Prostate gland (tissue), 2 donors: ENCODE data around the gene SLC45A3. TPM values are rescaled to one million over a fixed set of nuclear protein-coding genes. Genes with fewer than 3 reads are reported as not detected.
A peak's percentile ranks its signal among the peaks of the same experiment; 100 is the strongest.

Experiments used
- DNase-seq: peaks from one replicate; pipeline ENCODE4 v3.0.0-alpha.2; 2019; ENCODE audit warnings: low spot score
- H3K27ac ChIP-seq, 2 donors: fragments of 200-600 bp; sonication (generic); 2 replicates each; pipeline ENCODE4 v1.5.1; 2017 to 2019
- H3K27me3 ChIP-seq: fragments of 200-600 bp; sonication (generic); replicated peaks from 2 replicates; pipeline ENCODE4 v1.5.1; 2019; ENCODE audit not compliant: insufficient read depth
- H3K36me3 ChIP-seq, 2 donors: fragments of 200-600 bp; sonication (generic); 1 replicate in 1 of 2; 2 replicates in 1 of 2; pipeline versions ENCODE4 v1.5.1 to v1.8.1; 2017 to 2019
- H3K4me1 ChIP-seq: fragments of 200-600 bp; sonication (generic); replicated peaks from 2 replicates; pipeline ENCODE4 v1.5.1; 2019
- H3K4me3 ChIP-seq, 2 donors: fragments of 200-600 bp; sonication (generic); 2 replicates each; pipeline ENCODE4 v1.5.1; 2017 to 2019
- H3K9me3 ChIP-seq: fragments of 200-600 bp; sonication (generic); 2 replicates; pipeline ENCODE4 v1.5.1; 2017
- POLR2A ChIP-seq: fragments of 450-650 bp; IDR thresholded peaks from one replicate; pipeline ENCODE4 v1.6.1; 2016; ENCODE audit warnings: antibody characterized with exemption, mild to moderate bottlenecking
- POLR2AphosphoS5 ChIP-seq: sonication (generic); formaldehyde crosslinking; IDR thresholded peaks from one replicate; pipeline ENCODE4 v1.6.1; 2017; ENCODE audit warnings: antibody characterized with exemption
- WGBS: methylation state at CpG from one replicate; pipeline ENCODE4 v1.1.5; 2018; 5-methylcytosine and 5-hydroxymethylcytosine counted together
- intact Hi-C: fragments of 100-400 bp; cut with DNase I; formaldehyde crosslinking; loops from one replicate; pipeline ENCODE4 v1.14.2; 2022
- total RNA-seq, 2 donors: library from RNA; depleted of rRNA; stranded (reverse); fragments of >200 nt; gene quantifications; one replicate each; pipeline ENCODE4 v1.1.0, GENCODE V29; 2016
- TF ChIP-seq, protein P1 (sequence below), 4 experiments: fragments of 200-600 bp in 2 of 4; fragments of 450-650 bp in 2 of 4; sonication (generic) in 2 of 4; IDR thresholded peaks; 1 replicate in 3 of 4; 2 replicates in 1 of 4; pipeline ENCODE4 v1.5.1; 2016 to 2019; ENCODE audit warnings: antibody characterized with exemption in 4 of 4, mild to moderate bottlenecking in 2 of 4, moderate library complexity in 2 of 4

The SLC45A3 gene
- total RNA-seq, 2 donors from 2014 or later, result 505 to 1,326 TPM

DNA sequence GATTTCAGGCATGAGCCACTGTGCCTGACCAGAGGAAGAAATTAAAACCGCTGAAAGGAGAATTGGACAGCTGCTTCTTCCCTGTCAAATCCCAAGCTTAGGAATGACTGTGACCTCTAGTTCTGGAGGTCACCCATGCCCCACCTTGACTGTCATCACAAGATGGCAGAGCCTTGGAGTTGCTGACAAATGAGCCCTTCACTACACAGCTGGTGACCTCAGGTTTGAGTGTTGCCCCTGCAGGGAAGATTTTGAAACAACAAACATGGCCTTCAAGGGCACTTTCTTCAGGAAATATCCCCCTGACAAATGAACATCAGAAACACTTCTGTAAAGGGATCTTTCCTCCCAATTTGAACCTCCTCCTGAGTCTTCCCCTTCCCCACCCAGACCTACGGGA is 6.9 kb upstream of the SLC45A3 start:
- Histone ChIP-seq H3K27ac (no peak overlapping the region), H3K4me3 (no peak overlapping the region), H3K36me3 (no peaks in the 10 kb centered on the region), H3K9me3 (no peaks in the 10 kb centered on the region), H3K4me1 (no peaks in the 10 kb centered on the region), H3K27me3 (no peaks in the 10 kb centered on the region)
- WGBS, result 84% methylated on average over 2 of the region's 2 CpGs
- no peak for DNase-seq
- intact Hi-C loops, result no loop called here
- TF ChIP-seq POLR2AphosphoS5 (no peak), POLR2A (no peak)
- TF ChIP-seq, protein P1, sequence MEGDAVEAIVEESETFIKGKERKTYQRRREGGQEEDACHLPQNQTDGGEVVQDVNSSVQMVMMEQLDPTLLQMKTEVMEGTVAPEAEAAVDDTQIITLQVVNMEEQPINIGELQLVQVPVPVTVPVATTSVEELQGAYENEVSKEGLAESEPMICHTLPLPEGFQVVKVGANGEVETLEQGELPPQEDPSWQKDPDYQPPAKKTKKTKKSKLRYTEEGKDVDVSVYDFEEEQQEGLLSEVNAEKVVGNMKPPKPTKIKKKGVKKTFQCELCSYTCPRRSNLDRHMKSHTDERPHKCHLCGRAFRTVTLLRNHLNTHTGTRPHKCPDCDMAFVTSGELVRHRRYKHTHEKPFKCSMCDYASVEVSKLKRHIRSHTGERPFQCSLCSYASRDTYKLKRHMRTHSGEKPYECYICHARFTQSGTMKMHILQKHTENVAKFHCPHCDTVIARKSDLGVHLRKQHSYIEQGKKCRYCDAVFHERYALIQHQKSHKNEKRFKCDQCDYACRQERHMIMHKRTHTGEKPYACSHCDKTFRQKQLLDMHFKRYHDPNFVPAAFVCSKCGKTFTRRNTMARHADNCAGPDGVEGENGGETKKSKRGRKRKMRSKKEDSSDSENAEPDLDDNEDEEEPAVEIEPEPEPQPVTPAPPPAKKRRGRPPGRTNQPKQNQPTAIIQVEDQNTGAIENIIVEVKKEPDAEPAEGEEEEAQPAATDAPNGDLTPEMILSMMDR (IDR thresholded peaks at IDR 0.05), result no peak

DNA sequence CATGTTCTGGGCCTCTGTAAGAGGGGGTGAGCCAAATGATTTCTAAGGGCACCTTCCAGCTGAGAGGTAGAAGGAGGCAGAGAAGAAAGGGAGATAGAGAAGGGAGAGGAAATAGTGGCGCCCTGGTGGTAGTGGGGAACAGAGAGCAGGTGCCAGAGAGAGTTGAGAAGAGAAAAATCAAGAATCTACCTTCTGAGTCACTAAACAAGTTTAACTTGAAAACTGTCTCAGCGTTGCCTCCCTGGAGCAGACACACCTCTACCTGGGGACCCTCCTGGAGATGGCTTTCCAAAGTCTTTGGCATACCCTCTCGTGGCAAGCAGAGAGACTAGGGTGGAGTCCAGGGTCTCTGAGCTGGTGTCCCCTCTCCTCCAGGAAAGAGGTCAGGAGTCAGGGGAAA is 1.1 kb upstream of the SLC45A3 start:
- peak overlapping the region in 1 of 2 donors; percentile 84 for H3K4me3 ChIP-seq
- no peaks in the 10 kb centered on the region for H3K4me1 ChIP-seq
- WGBS, result 73% methylated on average over 3 of the region's 3 CpGs
- intact Hi-C loops, result no loop called here
- DNase-seq, result no peak
- peak overlapping the region; percentile 81 to 89 for H3K27ac ChIP-seq
- H3K36me3 ChIP-seq, result no peaks in the 10 kb centered on the region
- TF ChIP-seq, protein P1 (IDR thresholded peaks at IDR 0.05), result peak in 1 of 4 experiments; percentile 16
- TF ChIP-seq POLR2AphosphoS5, result no peak
- H3K27me3 ChIP-seq, result no peaks in the 10 kb centered on the region
- no peaks in the 10 kb centered on the region for H3K9me3 ChIP-seq

DNA sequence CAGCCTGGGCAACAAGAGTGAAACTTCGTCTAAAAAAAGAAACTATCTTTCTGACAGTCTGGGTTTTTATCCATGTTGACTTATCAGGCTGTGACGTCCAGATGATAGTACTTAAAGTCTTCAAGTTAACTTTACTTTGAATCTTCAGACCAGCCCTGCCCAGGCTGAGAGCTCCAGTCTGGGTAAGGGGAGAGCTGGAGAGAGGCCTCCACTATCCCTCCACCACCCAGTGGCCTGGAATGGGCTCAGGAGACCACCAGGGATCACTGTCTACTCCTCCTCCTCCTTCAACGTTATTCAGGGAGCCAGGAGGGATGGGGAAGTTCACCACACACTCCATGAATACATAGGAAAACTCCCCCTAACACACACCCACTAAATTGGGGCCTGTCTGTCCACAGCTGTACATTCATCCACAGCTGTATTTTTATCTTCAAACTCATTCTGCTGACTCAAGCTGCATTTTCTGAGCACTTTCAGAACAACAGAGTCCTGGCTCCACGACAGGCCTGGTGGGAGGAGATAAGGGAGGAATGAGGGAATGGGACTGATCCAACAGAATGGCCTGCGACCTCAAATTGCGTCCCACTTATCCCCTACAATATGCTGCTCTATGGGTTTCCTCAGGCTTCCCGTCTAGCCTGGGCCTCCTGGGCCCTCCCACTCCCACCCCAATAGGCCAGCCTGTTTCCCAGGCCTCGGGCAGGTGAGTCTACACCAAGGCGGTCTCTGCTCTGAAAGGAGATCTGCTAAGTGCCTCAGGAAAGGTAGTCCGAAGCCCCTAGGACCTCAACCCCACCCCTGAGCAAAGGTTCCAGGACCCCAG is 1.8 kb downstream of the SLC45A3 start:
- Histone ChIP-seq H3K4me1 (no peaks in the 10 kb centered on the region), H3K36me3 (peaks cover 0 to 6% of the 10 kb centered on the region in 2 donors), H3K4me3 (peak overlapping the region; percentile 76 to 84), H3K9me3 (no peaks in the 10 kb centered on the region), H3K27ac (peak overlapping the region; percentile 81 to 89), H3K27me3 (no peaks in the 10 kb centered on the region)
- DNase-seq, result no peak
- intact Hi-C loops, result no loop called here
- TF ChIP-seq POLR2AphosphoS5 (no peak), POLR2A (no peak)
- TF ChIP-seq, protein P1 (IDR thresholded peaks at IDR 0.05), result no peak
- WGBS, result 61% methylated on average over 10 of the region's 10 CpGs

DNA sequence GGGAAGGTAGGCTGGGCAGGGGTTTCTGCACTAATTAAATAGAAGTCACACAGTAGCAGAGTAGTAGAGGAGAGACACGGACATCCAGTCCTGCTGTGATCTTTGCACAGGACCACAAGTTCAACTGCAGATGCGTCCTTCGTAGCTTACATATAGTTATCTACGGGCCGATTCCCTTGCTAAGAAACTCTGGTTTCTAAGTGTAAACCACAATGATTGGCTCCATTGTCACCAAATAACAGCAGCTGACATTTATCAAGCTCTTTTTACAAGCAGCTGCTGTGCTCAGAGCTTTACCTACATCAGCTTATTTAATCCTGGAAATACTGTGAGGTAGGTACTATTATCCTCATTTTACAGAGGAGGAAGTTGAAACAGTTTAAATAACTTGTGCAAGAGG is 3.1 kb downstream of the SLC45A3 start:
- WGBS, result 55% methylated on average over 5 of the region's 5 CpGs
- TF ChIP-seq, protein P1 (IDR thresholded peaks at IDR 0.05), result no peak
- Histone ChIP-seq H3K9me3 (no peaks in the 10 kb centered on the region), H3K4me3 (peak overlapping the region; percentile 76 to 84), H3K4me1 (no peaks in the 10 kb centered on the region), H3K27ac (peak overlapping the region; percentile 81 to 89), H3K27me3 (no peaks in the 10 kb centered on the region), H3K36me3 (peaks cover 0 to 6% of the 10 kb centered on the region in 2 donors)
- intact Hi-C loops, result no loop called here
- DNase-seq, result no peak

DNA sequence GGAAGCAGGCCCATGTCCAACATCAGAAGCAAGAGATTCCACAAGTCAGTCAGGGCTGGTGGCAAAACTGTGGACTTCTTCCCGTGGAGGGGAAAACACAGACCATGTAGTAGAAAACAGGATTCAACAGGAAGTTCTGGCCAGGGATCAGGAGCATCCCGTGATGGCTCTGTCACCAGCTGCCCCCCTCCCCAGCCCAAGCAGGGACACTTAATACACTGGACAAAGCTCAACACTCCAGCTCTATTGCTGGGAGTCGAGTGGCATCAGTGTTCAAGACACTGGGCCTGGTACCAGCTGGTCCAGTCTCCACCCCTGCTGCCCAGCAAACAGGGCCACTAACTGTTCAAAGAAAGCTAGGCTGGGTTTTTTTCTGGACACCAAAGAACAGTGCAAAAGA is 3.7 kb downstream of the SLC45A3 start:
- H3K27ac ChIP-seq, result peak overlapping the region; percentile 81 to 89
- TF ChIP-seq POLR2AphosphoS5, result no peak
- no peak for TF ChIP-seq POLR2A
- TF ChIP-seq, protein P1 (IDR thresholded peaks at IDR 0.05), result no peak
- WGBS, result 53% methylated on average over 3 of the region's 3 CpGs
- DNase-seq, result no peak
- H3K27me3 ChIP-seq, result no peaks in the 10 kb centered on the region
- intact Hi-C loops, result no loop called here
- no peaks in the 10 kb centered on the region for H3K9me3 ChIP-seq
- H3K36me3 ChIP-seq, result peaks cover 0 to 6% of the 10 kb centered on the region in 2 donors
- no peaks in the 10 kb centered on the region for H3K4me1 ChIP-seq
- peak overlapping the region; percentile 76 to 84 for H3K4me3 ChIP-seq
